Tongue (tissue), 2 donors: ENCODE measurements around the gene MUC15. TPM values are rescaled to one million over a fixed set of nuclear protein-coding genes. Genes with fewer than 3 reads are reported as not detected.
"Not testable (repeated sequence)": the region's sequence is repeated elsewhere in the genome, so short reads cannot be mapped to it uniquely, and the experiment has no call there.

Experiments
- DNase-seq: peaks from one replicate; pipeline ENCODE4 v3.0.0-alpha.2; 2015
- total RNA-seq: library from RNA; depleted of rRNA; stranded (reverse); fragments of >200 nt; gene quantifications from one replicate; pipeline ENCODE4 v1.2.3, GENCODE V29; 2014

Gene MUC15, protein sequence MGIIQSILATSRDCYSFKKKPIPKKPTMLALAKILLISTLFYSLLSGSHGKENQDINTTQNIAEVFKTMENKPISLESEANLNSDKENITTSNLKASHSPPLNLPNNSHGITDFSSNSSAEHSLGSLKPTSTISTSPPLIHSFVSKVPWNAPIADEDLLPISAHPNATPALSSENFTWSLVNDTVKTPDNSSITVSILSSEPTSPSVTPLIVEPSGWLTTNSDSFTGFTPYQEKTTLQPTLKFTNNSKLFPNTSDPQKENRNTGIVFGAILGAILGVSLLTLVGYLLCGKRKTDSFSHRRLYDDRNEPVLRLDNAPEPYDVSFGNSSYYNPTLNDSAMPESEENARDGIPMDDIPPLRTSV
- total RNA-seq, result 3.2 TPM

DNA sequence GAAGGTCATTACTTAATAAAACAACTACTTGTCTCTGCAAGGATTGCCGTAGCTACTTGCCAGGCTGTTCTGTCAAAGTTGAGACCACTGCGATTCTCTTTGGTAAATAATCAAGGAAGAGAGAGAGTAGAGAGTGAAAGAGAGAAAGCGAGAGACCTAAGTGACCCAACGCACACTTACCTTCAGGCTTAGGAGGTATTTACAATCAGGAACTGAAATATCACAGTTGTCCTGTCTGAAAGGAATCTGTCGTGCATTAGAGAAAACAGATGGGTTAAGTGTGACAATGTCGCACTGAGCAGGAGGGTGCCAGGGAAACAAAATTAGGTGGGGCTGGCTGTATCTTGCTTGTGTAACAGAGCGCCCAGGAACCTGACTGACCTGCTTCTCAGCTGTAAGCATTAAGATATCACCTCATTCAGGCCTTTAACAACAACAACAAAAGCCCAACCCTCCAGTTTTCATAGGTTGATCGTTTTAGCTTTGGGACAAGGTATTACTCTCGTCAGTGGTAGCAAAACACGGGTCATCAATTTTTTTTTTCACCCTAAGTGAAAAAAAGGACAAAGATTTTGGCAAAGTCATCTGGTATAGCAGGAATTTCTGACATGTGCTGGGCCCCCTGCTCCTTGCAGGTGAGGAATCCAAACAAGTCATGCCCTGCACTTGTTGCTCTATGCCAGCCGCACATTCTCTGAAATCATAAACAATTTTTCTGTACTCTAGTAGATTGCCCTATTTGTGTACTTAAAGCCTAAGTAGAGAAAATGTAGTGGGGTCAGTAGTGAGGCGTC is at the start of gene MUC15:
TSS of gene MUC15 (minus strand) at position 403 of the 794 bp plus-strand sequence. CDS start 5,169 bp downstream, outside the sequence.
- peak; percentile 12 for DNase-seq

DNA sequence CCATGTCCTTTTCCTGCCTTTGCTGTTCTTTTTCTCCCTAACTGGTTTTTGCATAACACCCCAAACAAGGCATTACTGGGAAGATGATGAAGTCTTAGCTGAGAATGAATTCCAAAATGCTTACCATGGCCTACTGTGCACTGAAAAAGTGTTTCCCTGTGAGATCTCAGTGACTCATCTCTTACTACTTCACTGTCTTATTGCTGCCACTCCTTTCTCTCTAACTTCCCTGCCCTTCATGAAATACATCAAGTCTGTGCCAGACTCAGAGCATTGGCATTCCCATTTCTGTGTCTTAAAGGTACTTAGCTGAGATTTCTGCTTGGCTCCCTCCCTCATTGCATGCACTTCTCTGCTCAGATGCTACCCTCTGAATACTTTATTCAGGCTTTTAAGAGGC is 49.1 kb upstream of the MUC15 start:
- no peak for DNase-seq

DNA sequence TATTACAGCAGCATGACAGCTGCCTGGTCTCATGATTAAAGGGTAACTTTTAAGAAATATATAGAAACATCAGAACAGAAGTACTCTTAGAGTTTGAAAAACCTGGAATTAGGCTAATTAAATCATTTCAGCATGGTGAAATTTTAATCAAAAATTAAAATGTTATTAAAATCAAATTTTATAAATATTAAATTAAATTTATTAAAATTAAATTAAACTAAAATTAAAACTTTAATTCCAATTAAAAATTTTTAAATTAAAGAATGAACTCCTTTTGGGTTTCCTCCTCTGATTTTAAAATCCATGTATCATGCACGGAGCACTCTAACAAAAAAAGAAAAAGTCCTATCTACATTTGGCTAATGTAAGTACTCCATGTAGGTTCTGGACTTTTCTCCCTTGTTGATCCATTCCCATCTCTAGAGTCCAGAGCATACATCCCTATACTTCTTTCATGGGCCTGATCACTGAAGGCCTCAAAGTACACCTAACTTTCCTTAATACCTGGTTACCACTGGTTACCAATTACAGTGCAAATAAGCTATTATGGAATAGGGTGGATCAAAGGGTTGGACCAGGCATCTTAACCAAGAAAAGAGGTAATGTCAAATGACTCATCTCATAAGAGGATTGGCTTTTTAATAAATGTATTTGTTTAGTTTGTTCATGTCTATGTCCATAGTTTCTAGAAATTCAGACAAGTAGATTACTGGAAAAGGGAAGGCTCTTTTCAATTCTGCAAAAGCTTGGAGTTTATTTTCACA is 48.4 kb upstream of the MUC15 start:
- DNase-seq, result no peak

GRCh38 chr11:26618441-26618840 is 46.4 kb upstream of the MUC15 start:
- DNase-seq, result no peak

- DNase-seq, result no peak
Observed at GRCh38 chr11:26613759-26614158, 41.7 kb upstream of the MUC15 start.

- no peak for DNase-seq
Observed at GRCh38 chr11:26608507-26609146, 36.6 kb upstream of the MUC15 start.

GRCh38 chr11:26607725-26608506 is 35.9 kb upstream of the MUC15 start:
- DNase-seq, result no peak

DNA sequence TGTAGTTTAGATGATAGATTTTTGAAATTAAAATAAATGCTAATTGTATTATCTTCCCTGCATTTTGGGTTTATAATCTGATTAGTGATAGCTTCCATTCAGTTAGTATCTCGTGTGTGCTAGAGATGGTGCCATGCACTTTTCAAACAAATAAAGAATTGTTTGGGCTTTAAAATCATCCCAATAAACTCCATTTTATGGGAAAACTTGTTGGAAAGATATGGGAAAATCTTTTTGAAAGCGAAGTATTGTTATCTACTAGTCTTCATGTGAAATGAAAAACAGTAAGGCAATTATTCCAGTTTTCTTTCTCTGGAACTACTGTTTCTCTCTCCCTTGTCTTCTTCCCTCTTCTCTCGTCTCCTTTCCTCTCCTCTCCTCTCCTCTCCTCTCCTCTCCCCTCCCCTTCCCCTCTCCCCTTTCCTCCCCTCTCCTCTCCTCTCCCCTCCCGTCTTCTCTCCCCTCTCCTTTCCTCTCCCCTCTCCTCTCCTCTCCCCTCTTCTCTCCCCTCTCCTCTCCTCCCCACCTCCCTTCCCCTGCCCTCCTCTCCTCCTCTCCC is 27.9 kb upstream of the MUC15 start:
- DNase-seq, result no peak

DNA sequence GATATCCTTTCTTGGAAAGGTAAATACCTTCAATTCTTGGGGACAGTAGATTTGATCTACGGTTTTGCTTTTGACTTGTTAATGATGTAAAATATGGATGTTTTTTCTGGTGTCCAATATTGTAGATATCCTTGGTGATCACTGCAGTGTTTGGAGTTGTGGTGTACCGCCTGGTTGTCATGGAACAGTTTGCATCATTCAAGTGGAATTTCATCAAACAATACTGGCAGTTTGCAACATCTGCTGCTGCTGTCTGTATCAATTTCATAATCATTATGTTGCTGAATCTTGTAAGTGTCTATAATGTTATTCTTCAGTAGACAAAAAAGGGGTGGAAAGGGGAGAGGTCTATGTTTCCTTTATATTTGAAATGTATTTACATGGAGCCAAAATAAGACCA is 27.4 kb upstream of the MUC15 start:
- DNase-seq, result no peak

DNA sequence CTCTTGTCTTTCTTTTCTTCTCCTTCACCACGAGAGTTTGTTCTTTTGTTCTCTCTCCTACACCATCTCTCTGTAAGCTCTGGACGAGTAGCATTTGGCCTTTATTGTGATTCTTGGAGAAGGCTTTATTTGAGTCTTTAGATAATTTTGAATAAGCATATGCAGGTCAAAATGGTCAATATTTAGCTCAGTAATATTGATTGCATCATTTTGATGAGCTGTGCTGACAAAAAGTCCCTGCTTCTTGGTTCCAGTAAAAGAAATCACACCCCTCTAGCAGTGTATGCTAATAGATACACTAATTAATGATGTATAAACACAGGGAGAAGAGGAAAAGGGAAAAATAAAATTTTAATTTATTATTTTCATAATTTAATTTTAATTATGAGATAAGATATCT is 25.8 kb upstream of the MUC15 start:
- no peak for DNase-seq

DNA sequence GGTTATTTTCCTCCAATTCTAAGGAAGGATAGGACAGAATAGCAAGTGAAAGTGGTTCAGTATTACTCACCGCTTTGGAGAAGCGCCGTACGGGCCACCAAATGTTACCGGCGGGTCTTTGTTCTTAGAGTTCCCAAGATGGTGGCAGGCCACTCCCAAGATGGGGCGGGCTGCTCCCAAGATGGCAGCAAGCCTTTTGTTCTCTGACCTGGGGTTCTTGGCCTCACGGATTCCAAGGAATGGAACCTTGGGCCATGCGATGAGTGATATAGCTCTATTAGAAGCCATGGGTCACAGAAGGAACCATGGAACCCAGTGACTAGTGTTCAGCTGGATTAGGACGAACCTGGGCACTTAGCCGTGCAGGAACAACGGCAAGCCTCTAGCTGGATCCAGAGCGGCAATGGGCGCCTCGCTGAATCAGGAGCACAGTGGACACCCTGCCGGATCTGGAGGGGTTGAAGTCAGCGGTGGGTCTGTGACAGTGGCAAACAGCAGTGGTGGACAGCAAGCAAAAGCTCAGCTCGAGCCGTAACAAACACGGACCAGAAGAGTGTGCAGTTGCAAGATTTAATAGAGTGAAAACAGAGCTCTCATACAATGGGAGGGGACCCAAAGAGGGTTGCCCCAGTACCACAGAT is 25.1 kb upstream of the MUC15 start:
- not testable (repeated sequence) for DNase-seq

DNA sequence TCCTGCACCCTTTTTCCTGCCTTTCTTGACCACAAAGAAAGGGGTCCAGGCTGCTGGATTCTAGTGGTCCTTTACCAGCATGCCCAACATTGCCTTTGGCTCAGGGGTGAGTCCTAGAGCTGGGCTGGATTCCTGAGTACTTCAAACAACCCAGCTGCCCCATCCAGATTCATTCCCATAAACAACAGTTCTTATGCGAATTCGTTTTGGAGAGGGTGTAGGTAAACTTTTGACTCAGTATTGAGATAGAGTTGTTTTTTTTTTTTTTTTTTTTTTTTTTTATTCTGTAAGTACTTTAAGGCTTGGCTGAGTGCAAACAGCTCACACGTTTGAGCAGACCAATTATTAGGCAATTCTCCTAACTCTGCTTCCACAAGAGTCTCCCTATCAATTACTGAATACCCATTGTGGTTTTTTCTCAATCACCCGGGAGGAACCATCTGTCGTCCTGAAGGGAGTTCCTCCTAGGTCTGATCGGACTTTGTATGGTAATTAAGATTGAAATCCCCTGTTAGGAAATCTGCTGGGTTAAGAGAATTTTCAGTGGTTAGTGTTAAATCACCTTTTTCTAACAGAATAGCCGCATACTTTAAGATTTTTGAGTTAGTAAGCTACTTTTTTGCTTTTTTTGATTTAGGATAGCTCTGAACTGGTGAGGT is 23.3 kb upstream of the MUC15 start:
- not testable (repeated sequence) for DNase-seq

DNA sequence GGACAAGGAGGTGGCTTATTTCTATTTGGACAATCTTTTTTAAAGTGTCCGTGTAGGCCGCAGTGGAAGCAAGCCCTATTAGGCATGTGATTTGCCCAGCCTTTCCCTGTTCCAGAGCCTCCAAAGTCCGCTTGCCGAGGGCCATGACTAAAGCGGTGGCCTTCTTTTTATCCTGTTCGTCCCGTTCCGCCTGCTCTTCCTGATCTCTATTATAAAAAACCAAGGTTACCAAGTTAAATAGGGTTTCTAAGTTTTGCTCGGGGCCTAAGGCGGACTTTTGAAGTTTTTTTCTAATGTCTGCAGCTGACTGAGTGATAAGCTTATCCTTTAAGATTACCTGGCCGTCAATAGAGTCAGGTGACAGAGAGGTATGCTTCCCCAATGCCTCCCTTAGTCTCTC is 21.6 kb upstream of the MUC15 start:
- DNase-seq, result no peak

DNA sequence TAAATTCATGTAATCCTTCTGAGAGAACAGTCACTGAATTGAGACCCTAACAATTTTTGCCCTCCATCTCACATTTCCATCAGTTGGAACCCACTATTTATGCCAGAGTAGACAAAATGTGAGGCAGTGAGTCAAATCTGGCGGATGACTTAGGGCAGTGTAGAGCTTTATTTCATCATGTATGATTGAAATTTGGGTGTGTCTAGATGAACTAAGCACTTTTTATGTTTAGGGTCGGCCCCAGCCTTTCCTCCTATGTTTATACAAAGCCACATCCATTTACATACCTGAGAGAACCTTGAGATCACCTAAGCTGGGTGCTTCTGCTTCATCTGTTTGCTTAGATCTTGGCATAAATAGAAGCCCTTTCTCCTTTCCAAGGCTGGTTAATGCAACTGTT is 15.0 kb upstream of the MUC15 start:
- DNase-seq, result no peak

GRCh38 chr11:26584818-26585217 is 12.8 kb upstream of the MUC15 start:
- DNase-seq, result no peak

- no peak for DNase-seq
Observed at GRCh38 chr11:26583550-26583949, 11.5 kb upstream of the MUC15 start.

GRCh38 chr11:26580929-26581328 is 8.9 kb upstream of the MUC15 start:
- peak; percentile 36 for DNase-seq

DNA sequence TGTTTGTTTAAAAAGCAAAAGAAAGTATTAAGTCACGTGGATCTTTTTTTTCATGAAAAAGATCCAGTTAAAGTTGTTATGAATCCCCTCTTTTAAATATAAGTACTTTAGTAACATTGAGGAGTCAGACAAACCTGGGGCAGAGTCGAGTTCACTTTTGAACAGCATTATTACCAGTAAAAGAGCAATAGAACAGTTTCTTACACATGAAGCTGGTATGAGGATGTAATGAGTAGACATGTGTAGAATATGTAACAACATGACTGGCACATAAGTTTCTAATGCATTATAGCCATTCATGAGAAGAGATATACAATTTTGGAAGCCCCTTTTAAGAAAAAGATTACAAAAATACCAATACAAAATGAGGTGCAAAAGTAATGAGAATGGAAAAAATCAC is 7.6 kb upstream of the MUC15 start:
- no peak for DNase-seq

DNA sequence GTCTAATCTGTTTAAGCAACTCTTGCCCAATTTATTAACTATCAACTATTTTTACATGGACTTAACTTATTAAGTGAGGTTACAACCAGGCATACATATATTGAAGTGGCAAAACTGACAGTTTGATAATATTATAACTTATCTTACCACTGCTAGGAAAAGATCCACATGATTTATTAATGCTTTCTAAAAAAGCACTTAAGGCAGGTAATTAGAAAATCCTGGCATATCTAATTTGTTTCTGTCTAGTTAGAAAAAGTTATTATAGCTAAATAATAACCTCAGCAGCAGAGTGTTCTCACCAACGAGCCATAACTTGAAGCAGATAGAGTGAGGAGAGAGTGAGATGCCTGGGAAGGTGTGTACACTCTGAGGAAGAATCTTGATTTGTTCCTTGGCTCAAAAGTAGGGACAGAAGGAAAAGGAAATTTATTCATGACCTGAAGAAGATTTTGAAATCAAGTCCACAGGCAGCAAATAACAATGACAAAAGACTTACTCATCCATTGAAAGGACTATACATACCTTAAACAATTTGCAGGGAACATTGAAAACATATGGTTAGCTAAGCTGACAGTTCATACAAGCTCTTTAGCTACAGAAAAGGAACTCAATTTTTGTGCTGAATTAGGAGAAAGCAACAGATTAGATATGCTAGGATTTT is 7.1 kb upstream of the MUC15 start:
- DNase-seq, result peak; percentile 17

DNA sequence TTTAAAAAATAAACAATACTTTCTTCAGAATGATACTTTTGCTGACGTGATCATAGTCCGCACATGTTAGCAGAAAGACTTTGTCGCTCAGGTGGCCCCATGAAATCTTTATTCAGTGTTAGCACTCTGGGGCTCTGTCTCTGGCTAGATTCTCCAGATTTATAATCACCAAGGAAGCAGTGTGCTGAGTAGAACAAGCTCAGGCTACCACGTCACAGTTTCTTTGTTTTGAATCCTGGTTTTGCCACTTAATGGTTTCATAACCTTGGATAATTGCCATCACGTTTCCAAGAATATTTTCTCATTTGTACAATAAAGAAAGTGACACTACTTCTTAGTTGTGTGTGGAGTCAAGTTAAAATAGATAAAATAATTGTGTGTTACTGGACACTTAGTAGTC is 3.9 kb upstream of the MUC15 start:
- no peak for DNase-seq
